Neural cell (in vitro differentiated cells): Measurements from ENCODE around the gene TEX28.

Experiments
- CTCF ChIP-seq: fragments of 450-650 bp; IDR thresholded peaks from 2 replicates; pipeline ENCODE4 v1.5.1; 2014; ENCODE audit warnings: antibody characterized with exemption, mild to moderate bottlenecking, moderate library complexity; ENCODE audit not compliant: poor library complexity, severe bottlenecking
- EP300 ChIP-seq: fragments of 450-650 bp; conservative IDR thresholded peaks from 2 replicates; pipeline ENCODE4 v1.6.1; 2014; ENCODE audit warnings: antibody characterized with exemption, mild to moderate bottlenecking, moderate library complexity; ENCODE audit not compliant: poor library complexity, severe bottlenecking
- POLR2AphosphoS5 ChIP-seq: IDR thresholded peaks from 2 replicates; pipeline ENCODE4 v1.6.1; 2012
- SMC3 ChIP-seq: fragments of 450-650 bp; conservative IDR thresholded peaks from 2 replicates; pipeline ENCODE4 v1.6.1; 2014; ENCODE audit warnings: antibody characterized with exemption, mild to moderate bottlenecking, moderate library complexity; ENCODE audit not compliant: poor library complexity
- TAF1 ChIP-seq: IDR thresholded peaks from 2 replicates; pipeline ENCODE4 v1.6.1; 2012; ENCODE audit warnings: low read depth
- TF ChIP-seq, protein P1 (sequence below): IDR thresholded peaks from 2 replicates; pipeline ENCODE4 v1.6.1; 2012; ENCODE audit warnings: borderline replicate concordance

DNA sequence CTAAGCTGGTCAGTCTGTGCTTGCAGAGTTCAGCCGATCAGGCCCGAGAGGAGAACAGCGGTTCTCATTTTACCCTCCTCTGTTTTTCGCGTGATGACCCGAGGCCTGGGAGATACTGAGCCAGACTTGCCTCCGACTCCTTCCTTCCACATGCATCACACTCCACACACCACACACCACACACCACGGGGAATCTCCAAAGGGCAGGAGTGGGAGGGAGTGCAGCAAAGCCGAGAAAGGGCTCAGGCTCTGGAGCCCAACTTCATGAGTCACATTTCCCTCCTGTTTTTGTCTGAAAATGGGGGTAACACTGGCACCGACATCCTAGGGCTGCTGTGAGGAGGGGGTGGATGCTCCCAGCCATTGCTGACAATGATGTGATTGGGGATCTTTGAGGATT lies 39.6 kb upstream of the TEX28 start:
- TF ChIP-seq CTCF (no peak), POLR2AphosphoS5 (no peak), EP300 (no peak), TAF1 (no peak), SMC3 (no peak)
- TF ChIP-seq, protein P1, sequence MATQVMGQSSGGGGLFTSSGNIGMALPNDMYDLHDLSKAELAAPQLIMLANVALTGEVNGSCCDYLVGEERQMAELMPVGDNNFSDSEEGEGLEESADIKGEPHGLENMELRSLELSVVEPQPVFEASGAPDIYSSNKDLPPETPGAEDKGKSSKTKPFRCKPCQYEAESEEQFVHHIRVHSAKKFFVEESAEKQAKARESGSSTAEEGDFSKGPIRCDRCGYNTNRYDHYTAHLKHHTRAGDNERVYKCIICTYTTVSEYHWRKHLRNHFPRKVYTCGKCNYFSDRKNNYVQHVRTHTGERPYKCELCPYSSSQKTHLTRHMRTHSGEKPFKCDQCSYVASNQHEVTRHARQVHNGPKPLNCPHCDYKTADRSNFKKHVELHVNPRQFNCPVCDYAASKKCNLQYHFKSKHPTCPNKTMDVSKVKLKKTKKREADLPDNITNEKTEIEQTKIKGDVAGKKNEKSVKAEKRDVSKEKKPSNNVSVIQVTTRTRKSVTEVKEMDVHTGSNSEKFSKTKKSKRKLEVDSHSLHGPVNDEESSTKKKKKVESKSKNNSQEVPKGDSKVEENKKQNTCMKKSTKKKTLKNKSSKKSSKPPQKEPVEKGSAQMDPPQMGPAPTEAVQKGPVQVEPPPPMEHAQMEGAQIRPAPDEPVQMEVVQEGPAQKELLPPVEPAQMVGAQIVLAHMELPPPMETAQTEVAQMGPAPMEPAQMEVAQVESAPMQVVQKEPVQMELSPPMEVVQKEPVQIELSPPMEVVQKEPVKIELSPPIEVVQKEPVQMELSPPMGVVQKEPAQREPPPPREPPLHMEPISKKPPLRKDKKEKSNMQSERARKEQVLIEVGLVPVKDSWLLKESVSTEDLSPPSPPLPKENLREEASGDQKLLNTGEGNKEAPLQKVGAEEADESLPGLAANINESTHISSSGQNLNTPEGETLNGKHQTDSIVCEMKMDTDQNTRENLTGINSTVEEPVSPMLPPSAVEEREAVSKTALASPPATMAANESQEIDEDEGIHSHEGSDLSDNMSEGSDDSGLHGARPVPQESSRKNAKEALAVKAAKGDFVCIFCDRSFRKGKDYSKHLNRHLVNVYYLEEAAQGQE, result no peak
